Psoas muscle (tissue), 8 donors: ENCODE results near the gene DYNLT3. TPM values are rescaled to one million over a fixed set of nuclear protein-coding genes. Genes with fewer than 3 reads are reported as not detected.

Experiments
- ATAC-seq, 4 donors: fragments of 200-7000 bp; cut with Tn5 transposase; one replicate each; pipeline ENCODE4 v1.9.1; 2020; ENCODE audit warnings: moderate library complexity in 3 of 4, mild to moderate bottlenecking in 2 of 4
- DNase-seq, 2 donors: peaks; one replicate each; pipeline ENCODE4 v3.0.0-alpha.2; 2020
- H3K27ac ChIP-seq: fragments of 200-600 bp; one replicate; pipeline ENCODE4 v1.8.0; 2022
- H3K27me3 ChIP-seq, 3 donors: fragments of 200-600 bp in 1 of 3; one replicate each; pipeline versions ENCODE4 v1.6.1 to v1.8.0; 2013 to 2022; ENCODE audit warnings: low read length in 2 of 3, mild to moderate bottlenecking in 2 of 3, moderate library complexity in 1 of 3; ENCODE audit not compliant: insufficient read depth in 3 of 3
- H3K36me3 ChIP-seq, 2 donors: fragments of 200-600 bp in 1 of 2; one replicate each; pipeline versions ENCODE4 v1.6.1 to v1.8.0; 2013 to 2022; ENCODE audit warnings: low read depth in 1 of 2, mild to moderate bottlenecking in 1 of 2, moderate library complexity in 1 of 2; ENCODE audit not compliant: insufficient read depth in 1 of 2
- H3K4me1 ChIP-seq: fragments of 200-600 bp; one replicate; pipeline ENCODE4 v1.8.0; 2022
- H3K4me3 ChIP-seq: fragments of 200-600 bp; one replicate; pipeline ENCODE4 v1.8.0; 2022; ENCODE audit warnings: mild to moderate bottlenecking
- H3K9me3 ChIP-seq: fragments of 200-600 bp; one replicate; pipeline ENCODE4 v1.8.0; 2022
- intact Hi-C, 2 donors: fragments of 100-400 bp; cut with DNase I; formaldehyde crosslinking; loops; one replicate each; pipeline versions ENCODE4 v1.11.0 to v1.14.2; 2022
- polyA plus RNA-seq, 3 donors: library from polyadenylated mRNA; stranded (reverse); fragments of 200-250 nt; gene quantifications; one replicate each; pipeline ENCODE4 v1.2.3, GENCODE V29; 2013
- total RNA-seq, 4 donors: library from RNA; stranded (reverse); fragmentation: NEBNext Ultra II Directional in 2 of 4; extraction: Animal tissue kit (Norgen Biotek cat#: 25700) in 2 of 4; gene quantifications; one replicate each; pipeline versions ENCODE4 v1.2.1 to v1.2.4, GENCODE V29; 2021 to 2023
- TF ChIP-seq, protein P1 (sequence below): fragments of 200-600 bp; IDR thresholded peaks from one replicate; pipeline ENCODE4 v1.8.0; 2022; ENCODE audit warnings: antibody characterized with exemption
- donor health status: healthy with polysubstance abuse.
- donor health status: DM: no; HTN: no; CAD: no; lungs with moderate emphysema.
- donor health status: Bipolar disorder and iron deficiency.
- donor health status: healthy.
- donor health status: DM: yes; HTN: yes; CAD: no.
- donor health status: DM: no; HTN: no; CAD: no.
- donor health status: DM: no; HTN: no; CAD: no.
- donor health status: DM: yes; HTN: yes; CAD: no.

Gene DYNLT3
- total and polyA plus RNA-seq, 7 donors = 9.1 to 16.9 (median 12.8) TPM

DNA sequence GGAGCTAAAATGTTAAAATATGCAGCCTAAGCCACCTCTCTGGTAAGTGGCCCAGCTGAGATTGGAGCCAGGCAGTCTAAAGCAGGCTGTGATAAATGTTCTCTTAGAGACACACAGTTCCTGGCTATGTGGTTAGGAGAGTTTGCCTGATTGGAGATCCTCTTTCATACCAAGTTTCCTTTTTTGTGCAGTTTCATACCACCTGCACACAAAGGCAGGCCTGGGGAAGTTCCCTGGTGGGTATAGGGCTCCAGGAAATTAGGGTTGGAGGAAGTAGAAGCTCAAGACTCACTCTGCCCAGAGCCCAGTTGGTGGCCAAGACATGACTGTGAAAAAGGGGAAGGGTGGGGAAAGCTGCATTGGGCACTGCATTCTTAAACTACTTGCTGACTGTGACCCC lies 50.6 kb downstream of the DYNLT3 start:
- Histone ChIP-seq H3K27me3 (peaks cover 0 to 4% (median 0%) of the 10 kb centered on the region in 3 donors), H3K4me3 (no peak overlapping the region), H3K36me3 (no peaks in the 10 kb centered on the region), H3K9me3 (no peaks in the 10 kb centered on the region), H3K4me1 (no peaks in the 10 kb centered on the region), H3K27ac (no peak overlapping the region)
- peak in 1 of 2 donors; percentile 48 for DNase-seq
- ATAC-seq = no peak
- intact Hi-C loops = no loop called here
- TF ChIP-seq, protein P1, sequence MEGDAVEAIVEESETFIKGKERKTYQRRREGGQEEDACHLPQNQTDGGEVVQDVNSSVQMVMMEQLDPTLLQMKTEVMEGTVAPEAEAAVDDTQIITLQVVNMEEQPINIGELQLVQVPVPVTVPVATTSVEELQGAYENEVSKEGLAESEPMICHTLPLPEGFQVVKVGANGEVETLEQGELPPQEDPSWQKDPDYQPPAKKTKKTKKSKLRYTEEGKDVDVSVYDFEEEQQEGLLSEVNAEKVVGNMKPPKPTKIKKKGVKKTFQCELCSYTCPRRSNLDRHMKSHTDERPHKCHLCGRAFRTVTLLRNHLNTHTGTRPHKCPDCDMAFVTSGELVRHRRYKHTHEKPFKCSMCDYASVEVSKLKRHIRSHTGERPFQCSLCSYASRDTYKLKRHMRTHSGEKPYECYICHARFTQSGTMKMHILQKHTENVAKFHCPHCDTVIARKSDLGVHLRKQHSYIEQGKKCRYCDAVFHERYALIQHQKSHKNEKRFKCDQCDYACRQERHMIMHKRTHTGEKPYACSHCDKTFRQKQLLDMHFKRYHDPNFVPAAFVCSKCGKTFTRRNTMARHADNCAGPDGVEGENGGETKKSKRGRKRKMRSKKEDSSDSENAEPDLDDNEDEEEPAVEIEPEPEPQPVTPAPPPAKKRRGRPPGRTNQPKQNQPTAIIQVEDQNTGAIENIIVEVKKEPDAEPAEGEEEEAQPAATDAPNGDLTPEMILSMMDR = no peak

DNA sequence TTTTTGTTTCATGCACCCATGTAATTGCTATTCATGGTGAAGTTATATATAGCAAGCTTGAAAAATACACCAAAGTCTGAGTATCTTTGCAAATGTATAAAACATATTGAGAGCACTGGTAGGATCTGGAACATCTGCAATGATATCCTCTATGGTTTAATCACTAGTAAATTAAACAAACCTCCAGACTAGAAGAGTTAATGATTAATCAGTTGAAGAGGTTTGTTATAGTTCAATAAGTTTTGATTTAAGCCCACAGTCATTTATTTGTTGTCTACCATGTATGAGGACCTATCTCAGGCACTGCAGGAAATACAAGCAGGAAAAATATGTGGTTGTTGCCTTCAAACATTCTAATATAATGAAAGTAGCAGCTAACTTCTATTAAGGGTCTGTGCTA lies 51.1 kb downstream of the DYNLT3 start:
- no peaks in the 10 kb centered on the region for H3K4me1 ChIP-seq
- DNase-seq = no peak
- H3K9me3 ChIP-seq = no peaks in the 10 kb centered on the region
- ATAC-seq = no peak
- H3K27me3 ChIP-seq = peaks cover 0 to 4% (median 0%) of the 10 kb centered on the region in 3 donors
- no peak overlapping the region for H3K27ac ChIP-seq
- no peak overlapping the region for H3K4me3 ChIP-seq
- H3K36me3 ChIP-seq = no peaks in the 10 kb centered on the region
- TF ChIP-seq, protein P1 = no peak
- intact Hi-C loops = no loop called here

Other genes with a start within 250 kb of the DYNLT3 start
- 1 to 10 TPM; 3.2 to 8.9 (median 3.8) TPM for gene XK, start 161.8 kb downstream of the DYNLT3 start, total RNA-seq
- 1 to 10 TPM in 2 of 3 donors, under 1 TPM in 1; 0.94 to 4.8 (median 1.5) TPM for gene XK, start 161.8 kb downstream of the DYNLT3 start, polyA plus RNA-seq
- 10 to 100 TPM in 2 of 4 donors, 1 to 10 TPM in 2; 6.0 to 11.3 (median 8.3) TPM for gene CYBB, start 67.5 kb downstream of the DYNLT3 start, total RNA-seq
- 1 to 10 TPM in 2 of 3 donors, under 1 TPM in 1; 0.63 to 1.4 (median 1.2) TPM for gene CYBB, start 67.5 kb downstream of the DYNLT3 start, polyA plus RNA-seq
- not detected for gene SYTL5, start 159.0 kb upstream of the DYNLT3 start, total RNA-seq
- gene SYTL5, start 159.0 kb upstream of the DYNLT3 start, polyA plus RNA-seq = under 1 TPM in 1 of 3 donors, not detected in 2; 0.01 TPM